ENCODE data around the gene HECA. TPM values are rescaled to one million over a fixed set of nuclear protein-coding genes. Genes with fewer than 3 reads are reported as not detected.

The HECA gene
- total and polyA plus RNA-seq, 2 of the 8 experiments (the other 6 are each of a cell fraction or from before 2014, with no cell fraction given) = 2.4 to 9.2 TPM

- CTCF ChIA-PET (ENCODE audit: partially characterized antibody) = interaction anchor here (1.1 to 1.2 kb wide), 3 partner anchors 67 to 104 kb away, joined by 3 to 4 read pairs (median 3); no protein-coding TSS in a partner anchor
- H2BK20ac ChIP-seq (ENCODE audit: low read length) = no peak overlapping the region
- TF ChIP-seq HDAC2 (IDR thresholded peaks at IDR 0.05; ENCODE audit: borderline replicate concordance in 1 of 2, low read depth in 2 of 2, low read length in 2 of 2) (no peak), POLR2A (IDR thresholded peaks at IDR 0.05; ENCODE audit: control extremely low read depth in 1 of 2, low read depth in 2 of 2, low read length in 2 of 2) (no peak), YY1 (IDR thresholded peaks at IDR 0.05; ENCODE audit: low read depth, low read length) (no peak), TEAD4 (IDR thresholded peaks at IDR 0.05; ENCODE audit: low read depth, low read length) (no peak), SRF (IDR thresholded peaks at IDR 0.05; ENCODE audit: low read depth, low read length) (no peak), CTBP2 (IDR thresholded peaks at IDR 0.05; ENCODE audit: borderline replicate concordance, insufficient read depth, insufficient read length, low read length) (no peak), KDM1A (IDR thresholded peaks at IDR 0.05; ENCODE audit: borderline replicate concordance, low read length) (no peak), PHF8 (conservative IDR thresholded peaks at IDR 0.05; ENCODE audit: low read depth, low read length) (no peak), SP2 (IDR thresholded peaks at IDR 0.05; ENCODE audit: low read length) (no peak), CTCF (IDR thresholded peaks at IDR 0.05; ENCODE audit: control extremely low read depth in 1 of 3, insufficient read depth in 1 of 3, low read depth in 1 of 3, low read length in 3 of 3) (no peak)
These were observed 17.4 kb downstream of the HECA start for GRCh38 chr6:139152088-139152891.

More at GRCh38 chr6:139152088-139152891, 17.4 kb downstream of the HECA start:
- no peak overlapping the region for H3K23ac ChIP-seq (ENCODE audit: insufficient read length)
- H3K23me2 ChIP-seq (ENCODE audit: low read depth, low read length) = no peaks in the 10 kb centered on the region
- H2AK5ac ChIP-seq (ENCODE audit: low read depth, low read length) = no peak overlapping the region
- H3K4me2 ChIP-seq (ENCODE audit: insufficient read depth in 1 of 2, low read depth in 2 of 2, low read length in 2 of 2) = no peak overlapping the region
- no peaks in the 10 kb centered on the region; a peak in 1 of 8 replicates for H3K36me3 ChIP-seq (ENCODE audit: control insufficient read depth in 2 of 4, insufficient read depth in 4 of 4, low read length in 3 of 4)
- no peak overlapping the region for H3K14ac ChIP-seq (ENCODE audit: insufficient read length)
- no peak overlapping the region for H3K4ac ChIP-seq (replicated peaks; ENCODE audit: insufficient read length, low read depth, low read length)
- H3K27me3 ChIP-seq (replicated peaks in 1 of 4; ENCODE audit: control insufficient read depth in 3 of 4, extremely low read depth in 1 of 4, insufficient read depth in 3 of 4, low read length in 3 of 4) = no peaks in the 10 kb centered on the region
- no peaks in the 10 kb centered on the region for H3K9me3 ChIP-seq (ENCODE audit: insufficient read depth in 2 of 2, low read depth in 1 of 2, low read length in 1 of 2)
- H3K4me1 ChIP-seq (replicated peaks in 1 of 4; ENCODE audit: control insufficient read depth in 3 of 4, insufficient read depth in 4 of 4, low read length in 3 of 4) = peaks cover 0 to 4% (median 0%) of the 10 kb centered on the region in 4 experiments; a peak in 2 of 7 replicates
- H4K91ac ChIP-seq (replicated peaks; ENCODE audit: insufficient read length, low read length) = no peak overlapping the region
- H3K4me3 ChIP-seq (ENCODE audit: extremely low read depth in 1 of 4, insufficient read depth in 2 of 4, low read depth in 3 of 4, low read length in 4 of 4) = no peak overlapping the region
- no peak overlapping the region for H2BK15ac ChIP-seq (ENCODE audit: low read length)
- no peak overlapping the region for H2BK5ac ChIP-seq (ENCODE audit: low read depth, low read length)
- no peaks in the 10 kb centered on the region for H4K20me1 ChIP-seq (replicated peaks in 1 of 2; ENCODE audit: control insufficient read depth in 1 of 2, insufficient read depth in 2 of 2, low read length in 2 of 2)
- no peak overlapping the region for H2AFZ ChIP-seq (ENCODE audit: low read length)
- H3K9ac ChIP-seq (replicated peaks in 1 of 4; ENCODE audit: extremely low read depth in 1 of 4, low read depth in 3 of 4, low read length in 3 of 4) = no peak overlapping the region
- POLR2A ChIA-PET (ENCODE audit: partially characterized antibody) = interaction anchor here (0.9 kb wide), 1 partner anchor 10 kb away, joined by 3 read pairs; no protein-coding TSS in a partner anchor
- no peak overlapping the region for H4K8ac ChIP-seq (ENCODE audit: extremely low read depth, insufficient read depth, low read length)
- no peak overlapping the region for H2BK12ac ChIP-seq (ENCODE audit: low read depth, low read length)
- 87% methylated on average over 5 of the region's 5 CpGs; no CpG with 5 or more reads in 1 of the 2 experiments for WGBS, 2 experiments (ENCODE audit: extremely low coverage in 1 of 2, insufficient coverage in 1 of 2, insufficient read length in 1 of 2, insufficient replicate concordance in 2 of 2, low coverage in 1 of 2, low lambda C conversion rate in 2 of 2, missing lambda C conversion rate in 1 of 2)
- no peak overlapping the region for H3K18ac ChIP-seq (ENCODE audit: extremely low read depth, low read length)
- H3K79me2 ChIP-seq (ENCODE audit: control insufficient read depth in 1 of 2, insufficient read depth in 2 of 2, low read length in 2 of 2) = peaks cover 0 to 21% of the 10 kb centered on the region in 2 experiments; a peak in 2 of 4 replicates
- FAIRE-seq (no peak), DNase-seq (ENCODE audit: low read depth in 1 of 2, low spot score in 2 of 2) (no peak)
- no peaks in the 10 kb centered on the region for H3K79me1 ChIP-seq (ENCODE audit: low read depth, low read length)
- H3K27ac ChIP-seq (ENCODE audit: low read depth, low read length) = no peak overlapping the region
- no peak overlapping the region for H2BK120ac ChIP-seq (replicated peaks; ENCODE audit: low read depth, low read length)
- H3K56ac ChIP-seq (replicated peaks; ENCODE audit: insufficient read length, low read depth, low read length) = no peak overlapping the region
- no peak overlapping the region for H4K5ac ChIP-seq (ENCODE audit: insufficient read length, low read depth, low read length)
